ENCODE results near the gene LRRC71. TPM values are rescaled to one million over a fixed set of nuclear protein-coding genes. Genes with fewer than 3 reads are reported as not detected.

Gene LRRC71
- total and polyA plus RNA-seq, 2 experiments from 2014 or later = 0.24 TPM; not detected in 1

DNA sequence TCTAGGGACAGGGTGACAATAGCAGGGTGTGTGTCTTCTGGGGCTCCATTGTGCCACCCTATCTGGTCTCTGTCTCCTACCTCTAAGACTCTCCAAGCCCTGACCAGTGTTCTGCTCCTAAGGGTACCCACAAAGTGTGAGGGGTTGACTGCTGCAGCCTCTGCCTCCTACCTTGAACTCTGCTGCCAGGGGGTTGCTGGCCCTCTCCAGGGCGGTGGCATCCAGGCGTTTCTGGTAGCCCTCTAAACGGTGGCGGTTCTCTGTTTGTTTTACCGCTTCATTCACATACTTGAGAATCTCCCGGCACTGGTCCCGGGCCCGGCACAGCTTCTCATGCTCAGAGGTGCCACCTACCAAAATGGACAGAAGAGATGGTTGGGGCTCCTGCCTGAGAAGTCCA lies 24.4 kb downstream of the LRRC71 start:
- H3K4me1 Mint-ChIP-seq = peaks cover 11% of the 10 kb centered on the region
- no peak overlapping the region for H3K27ac ChIP-seq (ENCODE audit: low read depth)
- no peaks in the 10 kb centered on the region for H3K9me3 Mint-ChIP-seq
- no peaks in the 10 kb centered on the region for H3K9me2 ChIP-seq (ENCODE audit: insufficient read depth)
- TF ChIP-seq ZNF331 (CRISPR knock-in tag; IDR thresholded peaks at IDR 0.05; ENCODE audit: low read depth) (no peak), POLR2AphosphoS5 (IDR thresholded peaks at IDR 0.05; ENCODE audit: low read depth) (no peak), CREB1 (CRISPR knock-in tag; IDR thresholded peaks at IDR 0.05; ENCODE audit: low read depth) (no peak), STAT1 (IDR thresholded peaks at IDR 0.05; ENCODE audit: unreplicated experiment) (no peak), ZNF114 (CRISPR knock-in tag; IDR thresholded peaks at IDR 0.05) (no peak), EZH2phosphoT487 (IDR thresholded peaks at IDR 0.05; ENCODE audit: unreplicated experiment) (no peak), REST (IDR thresholded peaks at IDR 0.05; ENCODE audit: unreplicated experiment) (no peak), JUNB (IDR thresholded peaks at IDR 0.05; ENCODE audit: unreplicated experiment) (no peak)
- TF ChIP-seq, protein P1, sequence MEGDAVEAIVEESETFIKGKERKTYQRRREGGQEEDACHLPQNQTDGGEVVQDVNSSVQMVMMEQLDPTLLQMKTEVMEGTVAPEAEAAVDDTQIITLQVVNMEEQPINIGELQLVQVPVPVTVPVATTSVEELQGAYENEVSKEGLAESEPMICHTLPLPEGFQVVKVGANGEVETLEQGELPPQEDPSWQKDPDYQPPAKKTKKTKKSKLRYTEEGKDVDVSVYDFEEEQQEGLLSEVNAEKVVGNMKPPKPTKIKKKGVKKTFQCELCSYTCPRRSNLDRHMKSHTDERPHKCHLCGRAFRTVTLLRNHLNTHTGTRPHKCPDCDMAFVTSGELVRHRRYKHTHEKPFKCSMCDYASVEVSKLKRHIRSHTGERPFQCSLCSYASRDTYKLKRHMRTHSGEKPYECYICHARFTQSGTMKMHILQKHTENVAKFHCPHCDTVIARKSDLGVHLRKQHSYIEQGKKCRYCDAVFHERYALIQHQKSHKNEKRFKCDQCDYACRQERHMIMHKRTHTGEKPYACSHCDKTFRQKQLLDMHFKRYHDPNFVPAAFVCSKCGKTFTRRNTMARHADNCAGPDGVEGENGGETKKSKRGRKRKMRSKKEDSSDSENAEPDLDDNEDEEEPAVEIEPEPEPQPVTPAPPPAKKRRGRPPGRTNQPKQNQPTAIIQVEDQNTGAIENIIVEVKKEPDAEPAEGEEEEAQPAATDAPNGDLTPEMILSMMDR (conservative IDR thresholded peaks at IDR 0.05; ENCODE audit: low read depth in 2 of 2) = no peak
- TF ChIP-seq, protein P2, sequence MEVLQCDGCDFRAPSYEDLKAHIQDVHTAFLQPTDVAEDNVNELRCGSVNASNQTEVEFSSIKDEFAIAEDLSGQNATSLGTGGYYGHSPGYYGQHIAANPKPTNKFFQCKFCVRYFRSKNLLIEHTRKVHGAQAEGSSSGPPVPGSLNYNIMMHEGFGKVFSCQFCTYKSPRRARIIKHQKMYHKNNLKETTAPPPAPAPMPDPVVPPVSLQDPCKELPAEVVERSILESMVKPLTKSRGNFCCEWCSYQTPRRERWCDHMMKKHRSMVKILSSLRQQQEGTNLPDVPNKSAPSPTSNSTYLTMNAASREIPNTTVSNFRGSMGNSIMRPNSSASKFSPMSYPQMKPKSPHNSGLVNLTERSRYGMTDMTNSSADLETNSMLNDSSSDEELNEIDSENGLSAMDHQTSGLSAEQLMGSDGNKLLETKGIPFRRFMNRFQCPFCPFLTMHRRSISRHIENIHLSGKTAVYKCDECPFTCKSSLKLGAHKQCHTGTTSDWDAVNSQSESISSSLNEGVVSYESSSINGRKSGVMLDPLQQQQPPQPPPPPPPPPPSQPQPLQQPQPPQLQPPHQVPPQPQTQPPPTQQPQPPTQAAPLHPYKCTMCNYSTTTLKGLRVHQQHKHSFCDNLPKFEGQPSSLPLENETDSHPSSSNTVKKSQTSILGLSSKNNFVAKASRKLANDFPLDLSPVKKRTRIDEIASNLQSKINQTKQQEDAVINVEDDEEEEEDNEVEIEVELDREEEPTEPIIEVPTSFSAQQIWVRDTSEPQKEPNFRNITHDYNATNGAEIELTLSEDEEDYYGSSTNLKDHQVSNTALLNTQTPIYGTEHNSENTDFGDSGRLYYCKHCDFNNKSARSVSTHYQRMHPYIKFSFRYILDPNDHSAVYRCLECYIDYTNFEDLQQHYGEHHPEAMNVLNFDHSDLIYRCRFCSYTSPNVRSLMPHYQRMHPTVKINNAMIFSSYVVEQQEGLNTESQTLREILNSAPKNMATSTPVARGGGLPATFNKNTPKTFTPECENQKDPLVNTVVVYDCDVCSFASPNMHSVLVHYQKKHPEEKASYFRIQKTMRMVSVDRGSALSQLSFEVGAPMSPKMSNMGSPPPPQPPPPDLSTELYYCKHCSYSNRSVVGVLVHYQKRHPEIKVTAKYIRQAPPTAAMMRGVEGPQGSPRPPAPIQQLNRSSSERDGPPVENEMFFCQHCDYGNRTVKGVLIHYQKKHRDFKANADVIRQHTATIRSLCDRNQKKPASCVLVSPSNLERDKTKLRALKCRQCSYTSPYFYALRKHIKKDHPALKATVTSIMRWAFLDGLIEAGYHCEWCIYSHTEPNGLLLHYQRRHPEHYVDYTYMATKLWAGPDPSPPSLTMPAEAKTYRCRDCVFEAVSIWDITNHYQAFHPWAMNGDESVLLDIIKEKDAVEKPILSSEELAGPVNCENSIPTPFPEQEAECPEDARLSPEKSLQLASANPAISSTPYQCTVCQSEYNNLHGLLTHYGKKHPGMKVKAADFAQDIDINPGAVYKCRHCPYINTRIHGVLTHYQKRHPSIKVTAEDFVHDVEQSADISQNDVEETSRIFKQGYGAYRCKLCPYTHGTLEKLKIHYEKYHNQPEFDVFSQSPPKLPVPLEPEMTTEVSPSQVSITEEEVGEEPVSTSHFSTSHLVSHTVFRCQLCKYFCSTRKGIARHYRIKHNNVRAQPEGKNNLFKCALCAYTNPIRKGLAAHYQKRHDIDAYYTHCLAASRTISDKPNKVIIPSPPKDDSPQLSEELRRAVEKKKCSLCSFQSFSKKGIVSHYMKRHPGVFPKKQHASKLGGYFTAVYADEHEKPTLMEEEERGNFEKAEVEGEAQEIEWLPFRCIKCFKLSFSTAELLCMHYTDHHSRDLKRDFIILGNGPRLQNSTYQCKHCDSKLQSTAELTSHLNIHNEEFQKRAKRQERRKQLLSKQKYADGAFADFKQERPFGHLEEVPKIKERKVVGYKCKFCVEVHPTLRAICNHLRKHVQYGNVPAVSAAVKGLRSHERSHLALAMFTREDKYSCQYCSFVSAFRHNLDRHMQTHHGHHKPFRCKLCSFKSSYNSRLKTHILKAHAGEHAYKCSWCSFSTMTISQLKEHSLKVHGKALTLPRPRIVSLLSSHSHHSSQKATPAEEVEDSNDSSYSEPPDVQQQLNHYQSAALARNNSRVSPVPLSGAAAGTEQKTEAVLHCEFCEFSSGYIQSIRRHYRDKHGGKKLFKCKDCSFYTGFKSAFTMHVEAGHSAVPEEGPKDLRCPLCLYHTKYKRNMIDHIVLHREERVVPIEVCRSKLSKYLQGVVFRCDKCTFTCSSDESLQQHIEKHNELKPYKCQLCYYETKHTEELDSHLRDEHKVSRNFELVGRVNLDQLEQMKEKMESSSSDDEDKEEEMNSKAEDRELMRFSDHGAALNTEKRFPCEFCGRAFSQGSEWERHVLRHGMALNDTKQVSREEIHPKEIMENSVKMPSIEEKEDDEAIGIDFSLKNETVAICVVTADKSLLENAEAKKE (CRISPR knock-in tag; IDR thresholded peaks at IDR 0.05) = no peak
- no peaks in the 10 kb centered on the region for H3K27me3 ChIP-seq (ENCODE audit: insufficient read depth)
- no peak overlapping the region for H3K4me3 Mint-ChIP-seq
- H3K36me3 Mint-ChIP-seq (ENCODE audit: low read depth) = peaks cover 73% of the 10 kb centered on the region
- H3K27me3 Mint-ChIP-seq (ENCODE audit: insufficient read depth, low read depth, poor library complexity) = peaks cover 11% of the 10 kb centered on the region
- peaks cover 10% of the 10 kb centered on the region for H3K36me3 ChIP-seq (ENCODE audit: insufficient read depth)
- H3K79me2 ChIP-seq (replicated peaks; ENCODE audit: insufficient read depth) = no peaks in the 10 kb centered on the region
- H3F3A ChIP-seq (replicated peaks; ENCODE audit: low read depth) = no peaks in the 10 kb centered on the region
- H3K27ac Mint-ChIP-seq = no peak overlapping the region
- no peak for DNase-seq (ENCODE audit: low spot score)
- ATAC-seq = no peak
- no peak overlapping the region for H3K4me2 ChIP-seq
- H3K4me3 ChIP-seq = no peak overlapping the region
- no peak overlapping the region for H2AFZ ChIP-seq
- H3K4me1 ChIP-seq (ENCODE audit: insufficient read depth) = no peaks in the 10 kb centered on the region
- no peaks in the 10 kb centered on the region; the same call in 1 of the 2 replicates for H4K20me1 ChIP-seq (replicated peaks; ENCODE audit: insufficient read depth)

Data from GM23338 (cell line).